ENCODE data around the gene WIZ.

- TF ChIP-seq CTCF (IDR thresholded peaks at IDR 0.05): no peak
- no peak for TF ChIP-seq EP300 (IDR thresholded peaks at IDR 0.05)
Measured at GRCh38 chr19:15429825-15430467, 19.8 kb downstream of the WIZ start.
